HG03565 (cell line): ENCODE results near the gene FUT7.
A peak's percentile ranks its signal among the peaks of the same experiment; 100 is the strongest.
"Not testable (repeated sequence)": the region's sequence is repeated elsewhere in the genome, so short reads cannot be mapped to it uniquely, and the experiment has no call there.

ENCODE experiments used
- ATAC-seq: cut with Tn5 transposase; IDR thresholded peaks from one replicate; pipeline ENCODE4 v1.9.1; 2021; ENCODE audit warnings: mild to moderate bottlenecking, moderate library complexity; ENCODE audit not compliant: unreplicated experiment

Gene FUT7

GRCh38 chr9:137034039-137034708 is 2.3 kb upstream of the FUT7 start:
- no peak for ATAC-seq

GRCh38 chr9:137033481-137033880 is 1.6 kb upstream of the FUT7 start:
- ATAC-seq = not testable (repeated sequence)

- ATAC-seq = no peak
These were observed 970 bp upstream of the FUT7 start for GRCh38 chr9:137032858-137033257.

GRCh38 chr9:137030538-137031527 is 1.1 kb downstream of the FUT7 start:
- no peak for ATAC-seq

- ATAC-seq = no peak
These were observed 1.9 kb downstream of the FUT7 start for GRCh38 chr9:137030006-137030405.

GRCh38 chr9:137029058-137029936 is 2.6 kb downstream of the FUT7 start:
- ATAC-seq = peak; percentile 33

GRCh38 chr9:137028263-137029057 is 3.4 kb downstream of the FUT7 start:
- ATAC-seq = no peak

- no peak for ATAC-seq
These were observed 4.3 kb downstream of the FUT7 start, which contains the start of gene ABCA2 for GRCh38 chr9:137027369-137028262. Gene ABCA2, minus strand, starts transcription at chr9:137028237. Its CDS starts 97 bp downstream, at chr9:137028140.

GRCh38 chr9:137026828-137027227 is 5.1 kb downstream of the FUT7 start:
- no peak for ATAC-seq

GRCh38 chr9:137026384-137026783 is 5.5 kb downstream of the FUT7 start:
- ATAC-seq = no peak

- ATAC-seq = no peak
These were observed 6.3 kb downstream of the FUT7 start for GRCh38 chr9:137025517-137025966.

GRCh38 chr9:137023583-137023991 is 8.3 kb downstream of the FUT7 start:
- ATAC-seq = no peak

- no peak for ATAC-seq
These were observed 8.7 kb downstream of the FUT7 start for GRCh38 chr9:137023157-137023556.

GRCh38 chr9:137022662-137023008 is 9.3 kb downstream of the FUT7 start:
- no peak for ATAC-seq

GRCh38 chr9:137021979-137022661 is 9.8 kb downstream of the FUT7 start:
- ATAC-seq = no peak

GRCh38 chr9:137021568-137021978 is 10.3 kb downstream of the FUT7 start:
- no peak for ATAC-seq

- ATAC-seq = no peak
These were observed 10.9 kb downstream of the FUT7 start for GRCh38 chr9:137020771-137021567.
